ENCODE measurements around the gene MIOX.

Gene MIOX

GRCh38 chr22:50490531-50491308 lies 4.1 kb downstream of the MIOX start:
- no peak for DNase-seq (ENCODE audit: low read depth)

GRCh38 chr22:50497093-50497492 lies 10.4 kb downstream of the MIOX start:
- DNase-seq (ENCODE audit: low read depth) = no peak

DNA sequence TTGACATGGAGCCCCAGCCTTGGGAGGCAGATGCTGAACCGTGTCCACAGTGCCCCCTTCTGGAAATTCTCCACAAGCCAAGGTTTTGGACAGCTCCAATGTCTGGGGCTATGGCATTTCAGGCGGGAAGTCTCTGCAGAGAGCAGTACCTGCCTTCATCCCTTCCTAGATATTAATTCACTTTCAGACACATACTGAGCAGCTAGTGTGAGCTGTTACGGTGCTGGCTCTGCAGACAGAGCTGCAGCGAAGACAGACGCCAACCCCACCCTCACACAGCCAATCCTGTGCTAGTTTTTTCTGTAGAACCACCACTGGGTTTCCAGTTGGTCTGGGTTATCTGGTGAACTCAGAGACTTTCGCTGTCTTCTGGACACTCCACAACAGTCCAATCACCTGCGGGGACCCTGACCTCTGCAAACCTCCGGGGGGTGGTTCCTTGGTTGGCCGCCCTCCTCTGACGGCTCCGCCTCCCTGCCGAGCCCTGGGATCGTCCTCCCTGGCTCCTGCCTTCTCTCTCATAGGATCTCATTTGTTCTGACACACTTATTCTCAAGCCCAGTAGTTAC lies 11.7 kb downstream of the MIOX start:
- peak; percentile 62 for DNase-seq (ENCODE audit: low read depth)

DNA sequence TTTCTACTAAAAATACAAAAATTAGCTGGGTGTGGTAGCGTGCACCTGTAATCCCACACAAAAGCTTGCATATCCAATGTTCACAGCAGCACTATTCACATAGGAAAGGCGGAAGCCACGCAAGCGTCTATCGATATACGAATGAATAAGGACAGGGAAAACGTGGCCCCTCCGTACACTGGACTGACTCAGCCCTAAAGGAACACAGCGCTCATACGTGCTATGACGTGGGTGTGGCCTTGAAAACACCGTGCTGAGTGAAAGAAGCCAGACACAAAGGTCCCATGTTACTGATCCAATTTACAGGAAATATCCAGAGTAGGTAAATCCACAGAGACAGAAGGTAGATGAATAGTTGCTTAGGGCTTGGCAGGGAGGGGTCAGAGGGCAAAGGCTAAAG lies 13.8 kb downstream of the MIOX start:
- DNase-seq (ENCODE audit: low read depth) = no peak

DNA sequence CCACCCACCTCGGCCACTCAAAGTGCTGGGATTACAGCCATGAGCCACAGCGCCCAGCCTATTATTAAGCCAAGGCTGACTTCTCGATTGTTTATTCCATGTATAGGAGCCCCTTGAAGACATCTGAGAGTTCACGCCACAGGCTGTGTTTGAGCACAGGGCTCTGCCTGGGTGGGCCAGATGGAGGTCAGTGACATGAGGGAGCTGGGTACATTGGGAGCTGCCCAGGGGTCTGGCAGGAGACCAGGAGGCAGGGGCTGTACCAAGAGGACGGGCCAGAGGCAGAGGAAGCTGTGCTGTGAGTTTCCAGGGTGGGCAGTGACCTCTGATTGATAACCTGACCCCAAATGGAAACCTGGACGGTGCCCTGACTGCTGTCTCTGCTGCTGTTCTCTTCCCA lies 15.4 kb downstream of the MIOX start:
- no peak for DNase-seq (ENCODE audit: low read depth)

- no peak for DNase-seq (ENCODE audit: low read depth)
Measured at GRCh38 chr22:50502628-50503474, 16.2 kb downstream of the MIOX start.

- no peak for DNase-seq (ENCODE audit: low read depth)
Measured at GRCh38 chr22:50503475-50504145, 17.0 kb downstream of the MIOX start.

DNA sequence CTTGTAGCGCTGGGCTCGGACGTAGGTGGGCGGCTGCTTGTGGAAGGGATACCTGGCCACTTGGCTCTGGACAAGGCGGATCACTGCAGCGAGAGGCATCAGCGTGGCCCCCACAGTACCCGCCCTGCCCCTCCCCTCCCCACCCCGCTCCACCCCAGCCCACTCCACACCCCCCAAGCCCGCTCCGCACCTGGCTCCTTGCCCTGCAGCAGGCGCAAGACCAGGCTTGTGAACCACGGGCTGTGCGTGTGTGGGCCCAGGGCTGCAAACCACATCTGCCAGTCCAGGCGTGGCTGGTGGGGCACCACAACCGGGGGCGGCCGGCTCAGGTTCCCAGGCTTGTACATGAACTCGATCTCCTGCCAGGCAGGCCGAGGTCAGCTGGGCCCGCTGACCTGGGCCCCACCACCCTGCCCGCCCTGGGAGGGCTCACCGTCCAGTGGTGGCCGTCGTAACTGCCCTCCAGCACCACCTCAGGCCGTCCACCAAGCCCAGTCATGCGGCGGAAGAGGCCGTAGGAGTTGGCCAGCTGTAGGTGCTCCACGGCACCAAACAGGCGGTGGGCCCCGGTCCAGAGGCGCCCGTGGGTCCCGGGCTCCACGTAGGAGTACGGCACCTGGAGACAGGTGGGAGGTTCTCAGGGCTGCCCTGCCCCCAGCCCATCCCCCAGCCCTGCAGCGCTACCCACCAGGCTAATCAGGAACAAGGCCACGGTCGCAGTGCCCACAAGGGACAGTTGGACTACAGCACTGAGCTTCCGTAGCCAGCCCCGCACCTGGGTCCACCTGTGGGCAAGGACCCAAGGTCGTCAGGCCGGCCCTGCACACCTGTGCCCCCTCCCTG lies 17.9 kb downstream of the MIOX start:
- no peak for DNase-seq (ENCODE audit: low read depth)

DNA sequence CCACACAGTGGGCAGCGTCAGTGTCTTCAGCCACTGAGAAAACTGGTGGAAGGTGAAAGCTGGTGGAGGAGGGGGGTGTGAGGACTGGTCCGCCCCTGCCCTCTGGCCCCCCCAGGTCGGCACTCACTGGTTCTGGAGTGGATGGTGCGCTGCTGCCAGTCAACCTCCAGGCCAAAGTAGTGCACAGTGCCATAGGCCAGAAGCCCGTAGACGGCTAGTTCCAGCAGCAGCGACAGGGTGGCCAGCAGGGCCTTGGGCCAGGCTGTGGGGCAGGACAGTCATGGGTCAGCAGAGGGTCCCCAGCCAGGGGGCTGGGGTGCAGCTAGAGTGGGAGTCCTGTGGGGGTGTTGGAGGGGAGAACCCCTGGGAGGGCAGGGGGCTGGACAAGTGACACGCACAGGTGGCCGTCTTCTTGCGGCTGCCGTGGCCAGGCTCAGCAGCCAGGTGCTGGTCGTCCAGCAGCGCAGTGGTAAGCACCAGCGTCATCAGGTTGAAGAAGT lies 18.7 kb downstream of the MIOX start:
- no peak for DNase-seq (ENCODE audit: low read depth)

DNA sequence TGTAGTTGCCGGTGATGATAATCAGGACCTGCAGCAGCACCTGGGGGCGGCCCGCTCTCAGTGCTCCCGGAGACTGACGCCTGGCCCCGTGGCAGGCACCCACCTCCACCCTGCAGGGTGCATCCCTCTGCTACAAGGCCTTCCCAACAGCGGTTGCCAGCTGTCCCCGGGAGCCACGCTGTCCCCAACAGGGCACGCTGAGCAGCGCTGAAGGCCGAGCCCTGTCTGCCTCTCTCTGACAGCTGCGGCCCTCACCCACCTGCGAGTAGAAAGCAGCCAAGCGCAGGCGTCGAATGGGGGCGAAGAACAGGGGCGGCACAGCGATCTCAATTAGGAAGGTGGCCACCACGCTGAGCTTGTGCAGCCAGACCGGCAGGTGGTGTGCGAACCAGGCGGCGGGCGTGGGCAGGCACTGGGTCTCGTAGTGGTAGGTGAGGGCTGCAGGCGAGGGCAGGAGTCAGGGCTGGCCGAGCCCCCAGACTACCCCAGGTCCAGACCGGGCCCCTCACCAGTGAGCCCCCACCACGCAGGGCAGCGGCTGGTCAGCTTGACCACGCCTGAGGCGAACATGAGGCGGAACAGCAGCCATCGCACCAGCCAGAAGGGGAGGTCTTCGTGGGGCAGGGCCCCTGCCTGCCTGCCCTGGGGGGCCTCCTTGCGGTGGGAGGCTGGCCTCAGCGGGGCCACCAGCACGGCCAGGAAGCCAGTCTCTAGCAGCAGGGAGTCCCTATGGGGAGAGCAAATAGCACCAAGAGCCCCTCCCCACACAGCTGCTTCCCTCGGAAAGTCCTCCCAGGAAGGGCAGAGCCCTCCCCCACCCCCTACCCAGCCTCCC lies 19.3 kb downstream of the MIOX start:
- no peak for DNase-seq (ENCODE audit: low read depth)

DNA sequence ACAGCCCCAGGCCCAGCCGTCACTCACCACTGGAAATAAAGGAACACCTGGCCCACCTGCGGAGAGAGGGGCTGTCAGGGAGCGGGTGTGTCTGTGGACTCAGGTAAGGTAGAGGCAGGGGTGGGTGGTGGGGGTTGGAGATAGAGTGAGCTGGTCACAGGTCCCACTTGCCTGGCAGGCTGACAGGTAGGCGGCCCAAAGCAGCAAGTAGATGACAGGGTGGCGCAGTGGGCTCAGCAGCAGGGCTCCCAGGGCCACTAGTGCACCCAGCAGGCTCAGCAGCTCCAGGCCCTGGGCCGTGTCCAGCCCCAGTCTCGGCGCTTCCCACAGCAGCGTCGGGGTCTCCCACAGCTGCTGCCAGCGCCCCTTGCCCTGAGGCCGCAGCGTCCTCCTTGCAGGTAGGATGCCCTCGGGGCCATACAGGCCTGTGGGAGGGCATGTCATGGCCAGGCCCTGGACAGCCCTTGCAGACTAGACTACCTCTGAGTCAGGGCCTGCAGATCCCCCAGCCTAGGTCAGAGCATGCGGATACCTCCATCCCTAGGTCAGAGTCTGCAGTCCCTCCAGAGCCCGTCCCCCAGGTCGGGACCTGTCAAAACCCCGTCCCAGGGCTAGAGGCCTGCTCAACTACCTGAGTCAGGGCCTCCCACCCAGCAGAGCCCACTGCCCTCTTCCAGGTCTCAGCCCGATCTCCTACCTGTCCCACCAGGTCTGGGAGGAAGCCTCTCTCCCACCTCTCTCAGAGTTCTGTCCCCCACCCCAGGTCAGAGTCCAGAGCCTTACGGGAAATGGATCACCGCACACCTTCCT lies 20.2 kb downstream of the MIOX start:
- no peak for DNase-seq (ENCODE audit: low read depth)

GRCh38 chr22:50507421-50507990 lies 20.8 kb downstream of the MIOX start, which contains the start of gene LMF2:
LMF2 (minus strand) TSS chr22:50507702; CDS start chr22:50507675, 27 bp downstream.
- peak; percentile 92 for DNase-seq (ENCODE audit: low read depth)

DNA sequence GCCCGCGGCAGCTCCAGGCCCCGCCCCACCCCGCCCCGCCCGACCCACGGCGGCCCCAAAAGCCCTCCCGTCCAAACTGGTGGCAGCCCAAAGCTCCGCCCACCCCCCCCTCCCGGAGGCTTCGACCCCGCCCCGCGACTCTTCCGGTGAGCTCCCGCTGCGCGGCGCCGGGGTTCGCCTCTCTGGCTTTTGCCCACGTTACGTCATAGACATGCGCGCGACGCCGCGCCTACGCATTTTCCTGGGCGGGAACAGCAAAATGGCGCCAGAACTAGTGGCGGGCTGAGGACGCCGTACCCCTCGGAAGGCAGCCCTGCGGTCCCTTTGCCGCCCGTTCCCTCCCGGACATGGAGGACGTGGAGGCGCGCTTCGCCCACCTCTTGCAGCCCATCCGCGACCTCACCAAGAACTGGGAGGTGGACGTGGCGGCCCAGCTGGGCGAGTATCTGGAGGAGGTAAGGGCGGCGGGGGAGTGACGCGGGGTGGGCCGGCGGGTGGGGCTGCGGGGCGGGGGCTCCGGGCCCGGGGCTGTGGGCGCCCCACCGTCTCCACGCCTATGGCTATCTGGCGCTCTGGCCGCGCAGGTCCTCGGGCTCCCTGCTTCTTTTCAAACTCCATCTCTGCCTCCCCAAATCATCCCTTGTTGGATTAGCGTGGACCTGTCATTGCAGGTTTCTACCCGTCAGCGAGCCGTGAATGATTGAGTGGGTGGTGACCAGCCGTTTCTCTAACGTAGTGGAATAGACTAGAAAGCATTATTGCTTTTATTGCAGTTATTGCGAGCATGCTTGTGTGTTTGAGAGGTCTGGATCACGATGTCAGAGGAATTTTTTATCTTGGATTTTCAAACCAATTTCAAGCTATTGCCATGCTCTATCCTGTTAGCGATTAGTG lies 21.6 kb downstream of the MIOX start, which contains the start of gene NCAPH2:
Gene NCAPH2, plus strand, starts transcription at position 234 of the 894 bp plus-strand sequence. Its CDS starts 114 bp downstream, at position 348.
- peak; percentile 97 for DNase-seq (ENCODE audit: low read depth)

GRCh38 chr22:50508897-50509296 lies 22.2 kb downstream of the MIOX start:
- no peak for DNase-seq (ENCODE audit: low read depth)

GRCh38 chr22:50513175-50513574 lies 26.5 kb downstream of the MIOX start:
- no peak for DNase-seq (ENCODE audit: low read depth)

DNA sequence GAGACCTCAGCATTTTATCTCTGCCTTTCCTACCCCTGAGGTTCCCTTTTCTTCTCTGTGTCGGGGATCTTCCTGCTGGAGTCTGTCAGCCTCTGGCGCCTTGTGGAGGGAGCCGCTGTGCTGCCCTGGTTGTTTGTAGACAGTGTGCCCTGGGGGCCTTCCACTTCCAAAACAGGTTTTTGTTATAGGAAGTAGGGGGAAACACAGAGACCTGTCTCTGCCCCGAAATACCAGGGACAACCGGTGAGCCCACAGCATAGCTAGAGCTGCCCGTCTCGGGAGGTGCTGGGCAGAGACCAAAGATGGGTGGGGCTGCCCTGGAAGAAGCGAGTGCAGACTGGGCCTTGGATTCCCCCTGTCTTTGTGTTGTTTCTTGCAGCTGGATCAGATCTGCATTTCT lies 29.4 kb downstream of the MIOX start:
- no peak for DNase-seq (ENCODE audit: low read depth)

DNA sequence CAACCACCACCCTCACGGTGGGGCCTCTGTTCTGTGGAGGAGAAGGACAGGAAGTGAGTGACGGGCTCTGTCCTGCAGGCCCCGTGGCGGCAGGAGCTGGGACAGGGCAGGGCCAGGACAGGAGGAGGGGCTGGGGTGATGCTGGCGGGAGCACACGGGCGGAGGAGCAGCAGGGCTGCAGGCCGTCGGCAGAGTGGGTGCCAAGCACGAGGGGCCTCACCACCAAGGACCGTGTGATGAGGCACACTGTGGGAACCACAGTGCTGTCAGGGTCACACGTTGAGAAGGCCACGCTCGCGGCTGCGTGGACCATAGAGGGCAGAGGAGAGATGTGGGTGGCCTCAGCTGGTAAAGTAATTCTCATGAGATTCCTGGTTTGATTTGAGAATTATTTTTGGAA lies 30.2 kb downstream of the MIOX start:
- no peak for DNase-seq (ENCODE audit: low read depth)

Measured in activated T-cell treated with anti-CD3 and anti-CD28 coated beads for 24 hours (primary cell).